Myocyte (in vitro differentiated cells): ENCODE results near the gene THRA. TPM values are rescaled to one million over a fixed set of nuclear protein-coding genes. Genes with fewer than 3 reads are reported as not detected.

Source experiments
- microRNA-seq: library from miRNA; unstranded; fragments of <30 nt; microRNA quantifications from one replicate; pipeline ENCODE4, GENCODE V29; 2016
- total RNA-seq: library from RNA; depleted of rRNA; stranded (reverse); fragments of >200 nt; gene quantifications from 2 replicates; pipeline ENCODE4 v1.2.3, GENCODE V29; 2014

Gene THRA
- total RNA-seq, 1 donor from 2014 or later: 52.5 TPM

Small RNAs within 50 kb of the gene (microRNA-seq; reads per million reads assigned to microRNA genes)
- not detected for gene MIR6884

Other genes with a start within 250 kb of the THRA start
- not detected in 2 replicates for gene IKZF3, start 198.7 kb upstream of the THRA start, total RNA-seq
- not detected in 2 replicates for gene ZPBP2, start 194.8 kb upstream of the THRA start, total RNA-seq
- 1.1 and 1.8 TPM in 2 replicates for gene GSDMB, start 144.3 kb upstream of the THRA start, total RNA-seq
- 34.7 and 37.7 TPM in 2 replicates for gene ORMDL3, start 135.4 kb upstream of the THRA start, total RNA-seq
- gene LRRC3C, start 135.2 kb upstream of the THRA start, total RNA-seq: not detected in 2 replicates
- not detected in 2 replicates for gene GSDMA, start 100.0 kb upstream of the THRA start, total RNA-seq
- 171 and 186 TPM in 2 replicates for gene PSMD3, start 82.2 kb upstream of the THRA start, total RNA-seq
- gene CSF3, start 47.5 kb upstream of the THRA start, total RNA-seq: 0.10 and 0.11 TPM in 2 replicates
- 88.7 and 90.0 TPM in 2 replicates for gene MED24, start 8.6 kb upstream of the THRA start, total RNA-seq
- gene NR1D1, start 37.6 kb downstream of the THRA start, total RNA-seq: 9.5 and 10.8 TPM in 2 replicates
- 104 and 111 TPM in 2 replicates for gene MSL1, start 59.0 kb downstream of the THRA start, total RNA-seq
- gene CASC3, start 77.6 kb downstream of the THRA start, total RNA-seq: 35.0 and 49.0 TPM in 2 replicates
- gene RAPGEFL1, start 114.5 kb downstream of the THRA start, total RNA-seq: 1.1 and 1.9 TPM in 2 replicates
- gene WIPF2, start 156.3 kb downstream of the THRA start, total RNA-seq: 3.7 and 3.8 TPM in 2 replicates
- 2.6 and 3.8 TPM in 2 replicates for gene CDC6, start 224.9 kb downstream of the THRA start, total RNA-seq
- gene RARA, start 246.2 kb downstream of the THRA start, total RNA-seq: 37.2 and 39.2 TPM in 2 replicates